Spleen (tissue), 7 donors: Measurements from ENCODE around the gene GRK7.

Source experiments
- CTCF ChIP-seq, 11 experiments: fragments of 200-600 bp in 7 of 11; fragments of 450-650 bp in 4 of 11; sonication (generic) in 4 of 11; IDR thresholded peaks in 8 of 11; conservative IDR thresholded peaks in 3 of 11; 1 replicate in 7 of 11; 2 replicates in 4 of 11; pipeline versions ENCODE4 v1.4.0 to v1.8.0; 2016 to 2021; ENCODE audit warnings: antibody characterized with exemption in 11 of 11, inconsistent platforms in 4 of 11, mild to moderate bottlenecking in 1 of 11
- POLR2A ChIP-seq, 3 donors: fragments of 450-650 bp; IDR thresholded peaks; one replicate each; pipeline ENCODE4 v1.5.1; 2017; ENCODE audit warnings: antibody characterized with exemption in 3 of 3, mild to moderate bottlenecking in 1 of 3
- POLR2AphosphoS5 ChIP-seq, 3 donors: sonication (generic); formaldehyde crosslinking; IDR thresholded peaks; one replicate each; pipeline ENCODE4 v1.5.1; 2017; ENCODE audit warnings: antibody characterized with exemption in 3 of 3
- donor health status: DM: no; HTN: no; CAD: no; lungs with moderate emphysema.
- donor health status: DM: no; HTN: no; CAD: no.
- donor health status: DM: no; HTN: no; CAD: no.

GRCh38 chr3:141797819-141798447 is 34.7 kb downstream of the GRK7 start:
- no peak for TF ChIP-seq CTCF (IDR thresholded peaks at IDR 0.05 in 8 of 11, conservative IDR thresholded peaks at IDR 0.05 in 3 of 11)
- TF ChIP-seq POLR2A (IDR thresholded peaks at IDR 0.05), result no peak
- TF ChIP-seq POLR2AphosphoS5 (IDR thresholded peaks at IDR 0.05), result no peak
